ENCODE results near the gene NACC2.

Gene NACC2

GRCh38 chr9:136015656-136016571, 79.2 kb downstream of the NACC2 start:
- DNase-seq (ENCODE audit: low read depth in 2 of 2, low spot score in 1 of 2) = no peak

- no peak for DNase-seq (ENCODE audit: low read depth in 2 of 2, low spot score in 1 of 2)
Measured at GRCh38 chr9:136014924-136015633, 80.0 kb downstream of the NACC2 start.

GRCh38 chr9:136014147-136014923, 80.8 kb downstream of the NACC2 start:
- no peak for DNase-seq (ENCODE audit: low read depth in 2 of 2, low spot score in 1 of 2)

GRCh38 chr9:136013524-136014034, 81.5 kb downstream of the NACC2 start:
- no peak for DNase-seq (ENCODE audit: low read depth in 2 of 2, low spot score in 1 of 2)

GRCh38 chr9:136013116-136013515, 82.0 kb downstream of the NACC2 start:
- no peak for DNase-seq (ENCODE audit: low read depth in 2 of 2, low spot score in 1 of 2)

- DNase-seq (ENCODE audit: low read depth in 2 of 2, low spot score in 1 of 2) = no peak
Measured at GRCh38 chr9:136012651-136013050, 82.4 kb downstream of the NACC2 start.

GRCh38 chr9:136011703-136012496, 83.2 kb downstream of the NACC2 start:
- no peak for DNase-seq (ENCODE audit: low read depth in 2 of 2, low spot score in 1 of 2)

- DNase-seq (ENCODE audit: low read depth in 2 of 2, low spot score in 1 of 2) = no peak
Measured at GRCh38 chr9:136011376-136011702, 83.8 kb downstream of the NACC2 start.

GRCh38 chr9:136010615-136011361, 84.3 kb downstream of the NACC2 start:
- no peak for DNase-seq (ENCODE audit: low read depth in 2 of 2, low spot score in 1 of 2)

GRCh38 chr9:136010176-136010575, 84.9 kb downstream of the NACC2 start:
- no peak for DNase-seq (ENCODE audit: low read depth in 2 of 2, low spot score in 1 of 2)

- no peak for DNase-seq (ENCODE audit: low read depth in 2 of 2, low spot score in 1 of 2)
Measured at GRCh38 chr9:136009516-136009915, 85.6 kb downstream of the NACC2 start.

- no peak for DNase-seq (ENCODE audit: low read depth in 2 of 2, low spot score in 1 of 2)
Measured at GRCh38 chr9:136008693-136008997, 86.4 kb downstream of the NACC2 start.

GRCh38 chr9:136007934-136008692, 87.0 kb downstream of the NACC2 start:
- no peak for DNase-seq (ENCODE audit: low read depth in 2 of 2, low spot score in 1 of 2)

GRCh38 chr9:136007276-136007933, 87.7 kb downstream of the NACC2 start:
- DNase-seq (ENCODE audit: low read depth in 2 of 2, low spot score in 1 of 2) = no peak

GRCh38 chr9:136006169-136006568, 88.9 kb downstream of the NACC2 start:
- no peak for DNase-seq (ENCODE audit: low read depth in 2 of 2, low spot score in 1 of 2)

GRCh38 chr9:136004712-136005111, 90.4 kb downstream of the NACC2 start:
- no peak for DNase-seq (ENCODE audit: low read depth in 2 of 2, low spot score in 1 of 2)

- no peak for DNase-seq (ENCODE audit: low read depth in 2 of 2, low spot score in 1 of 2)
Measured at GRCh38 chr9:136004219-136004618, 90.9 kb downstream of the NACC2 start.

- DNase-seq (ENCODE audit: low read depth in 2 of 2, low spot score in 1 of 2) = no peak
Measured at GRCh38 chr9:136003411-136004218, 91.5 kb downstream of the NACC2 start.
